CD4-positive, alpha-beta T cell treated with Interleukin-1 beta for 1 hour (primary cell): ENCODE results near the gene CEACAM20.
"Not testable (repeated sequence)": the region's sequence is repeated elsewhere in the genome, so short reads cannot be mapped to it uniquely, and the experiment has no call there.

Experiments
- DNase-seq, 2 donors: peaks; one replicate each; pipeline ENCODE4 v3.0.0-alpha.2; 2020 to 2022

Gene CEACAM20

DNA sequence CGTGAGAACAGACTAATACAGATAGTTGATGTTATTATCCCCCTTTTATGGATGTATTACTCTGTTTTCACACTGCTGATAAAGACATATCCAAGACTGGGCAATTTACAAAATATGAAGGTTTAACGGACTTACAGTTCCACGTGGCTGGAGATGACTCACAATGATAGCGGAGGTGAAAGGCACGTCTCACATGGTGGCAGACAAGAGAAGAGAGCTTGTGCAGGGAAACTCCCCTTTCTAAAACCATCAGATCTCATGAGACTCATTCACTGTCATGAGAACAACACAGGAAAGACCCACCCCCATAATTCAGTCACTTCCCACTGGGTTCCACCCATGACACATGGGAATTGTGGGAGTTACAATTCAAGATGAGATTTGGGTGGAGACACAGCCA is 60.7 kb downstream of the CEACAM20 start:
- not testable (repeated sequence) for DNase-seq

DNA sequence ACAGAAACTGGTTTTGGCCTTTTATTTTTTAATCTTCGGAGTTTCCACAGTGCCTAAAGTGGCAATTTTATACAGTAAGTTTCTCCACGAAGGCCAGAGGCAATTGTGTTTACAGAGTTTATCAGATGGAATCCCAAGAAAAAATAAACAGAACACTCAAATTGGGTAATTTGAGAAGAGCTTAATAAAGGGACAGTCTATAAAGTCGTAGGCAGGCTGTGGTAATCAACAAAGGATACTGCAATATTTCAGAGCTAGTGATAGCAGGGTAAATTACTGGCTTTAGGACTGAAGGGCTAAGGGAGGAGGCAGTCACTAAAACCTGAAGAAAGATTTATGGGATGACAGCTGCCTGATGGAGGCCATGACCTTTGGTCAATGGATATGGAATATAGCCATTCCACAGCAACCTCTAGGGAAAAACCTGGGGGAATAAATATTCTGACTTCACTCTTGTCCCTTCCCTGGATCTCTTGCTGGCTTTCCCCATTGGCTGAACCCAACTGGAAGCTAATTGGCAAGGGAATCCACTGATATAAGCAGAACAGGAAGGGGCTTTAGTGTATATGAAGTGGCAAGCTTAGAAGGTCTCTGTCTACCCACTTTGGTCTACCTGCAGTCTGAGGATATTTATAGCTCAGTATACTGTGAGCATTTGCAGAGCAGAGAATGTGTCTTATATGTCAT is 66.7 kb downstream of the CEACAM20 start:
- DNase-seq = not testable (repeated sequence)
